Kidney (tissue), 14 donors: Measurements from ENCODE around the gene ACO2. TPM values are rescaled to one million over a fixed set of nuclear protein-coding genes. Genes with fewer than 3 reads are reported as not detected.

Experiments used
- DNase-seq, 5 donors: peaks; one replicate each; pipeline ENCODE4 v3.0.0-alpha.2; 2013 to 2020
- FAIRE-seq: peaks from 2 replicates; lab custom pipeline; 2012; peaks lifted over from hg19 to GRCh38; lab: Jason Lieb, UNC
- H3K27ac ChIP-seq, 2 donors: one replicate each; pipeline ENCODE4 v1.7.0; 2013; ENCODE audit warnings: low read depth in 2 of 2, low read length in 2 of 2, inconsistent platforms in 1 of 2
- H3K27me3 ChIP-seq: one replicate; pipeline ENCODE4 v1.7.1; 2013; ENCODE audit warnings: low read length, inconsistent platforms; ENCODE audit not compliant: control insufficient read depth, insufficient read depth
- H3K36me3 ChIP-seq, 3 donors: one replicate each; pipeline versions ENCODE4 v1.7.0 to v1.7.1; 2013; ENCODE audit warnings: low read length in 3 of 3, control low read depth in 1 of 3, inconsistent platforms in 1 of 3; ENCODE audit not compliant: insufficient read depth in 3 of 3, control insufficient read depth in 2 of 3
- H3K4me1 ChIP-seq, 3 donors: one replicate each; pipeline versions ENCODE4 v1.7.0 to v1.7.1; 2013; ENCODE audit warnings: low read length in 3 of 3, inconsistent platforms in 1 of 3, low read depth in 1 of 3; ENCODE audit not compliant: control insufficient read depth in 2 of 3, insufficient read depth in 2 of 3
- H3K4me3 ChIP-seq, 3 donors: one replicate each; pipeline versions ENCODE4 v1.7.0 to v1.8.1; 2013; ENCODE audit warnings: low read length in 3 of 3, control low read depth in 1 of 3, inconsistent platforms in 1 of 3
- H3K9ac ChIP-seq, 3 donors: one replicate each; pipeline versions ENCODE4 v1.7.0 to v1.7.1; 2013; ENCODE audit warnings: low read length in 3 of 3, control low read depth in 1 of 3, inconsistent platforms in 1 of 3
- H3K9me3 ChIP-seq, 3 donors: one replicate each; pipeline versions ENCODE4 v1.7.0 to v1.7.1; 2013; ENCODE audit warnings: low read length in 3 of 3, control low read depth in 1 of 3, inconsistent platforms in 1 of 3; ENCODE audit not compliant: control insufficient read depth in 2 of 3, insufficient read depth in 1 of 3
- intact Hi-C: fragments of 100-400 bp; cut with DNase I; formaldehyde crosslinking; loops from one replicate; pipeline ENCODE4 v1.11.1; 2022
- polyA plus RNA-seq: library from polyadenylated mRNA; stranded (reverse); fragments of 350-450 nt; fragmentation: Illumina TruSeq; extraction: RNeasy Lipid Tissue Mini Kit (QIAGEN cat#74804); gene quantifications from one replicate; pipeline ENCODE4 v1.2.3, GENCODE V29; 2014; ENCODE audit warnings: low read depth, low replicate concordance; ENCODE audit not compliant: insufficient read depth
- total RNA-seq: library from RNA; stranded (reverse); fragmentation: NEBNext Ultra II Directional; extraction: Animal tissue kit (Norgen Biotek cat#: 25700); gene quantifications from one replicate; pipeline ENCODE4 v1.2.1, GENCODE V29; 2021
- TF ChIP-seq, protein P1 (sequence below): IDR thresholded peaks from 3 replicates; pipeline ENCODE4 v1.5.1; 2012; ENCODE audit warnings: mild to moderate bottlenecking, moderate library complexity, borderline replicate concordance; ENCODE audit not compliant: insufficient read depth; ENCODE audit errors: extremely low read depth
- donor health status: control.
- donor health status: control.
- donor health status: control.
- donor health status: control.
- donor health status: control.
- donor health status: DM: yes; HTN: yes; CAD: no.
- donor health status: Normal renal cell carcinoma (clear cell type).

Gene ACO2
- total and polyA plus RNA-seq, 2 donors from 2014 or later: 119 to 262 TPM

- intact Hi-C loops: loop anchor here (5.0 kb wide), 1 partner anchor 115 kb away; no protein-coding TSS in a partner anchor
- Histone ChIP-seq H3K9me3 (no peaks in the 10 kb centered on the region), H3K4me3 (no peak overlapping the region), H3K4me1 (peaks cover 0 to 18% (median 3%) of the 10 kb centered on the region in 3 donors), H3K9ac (no peak overlapping the region), H3K36me3 (peaks cover 0 to 66% (median 41%) of the 10 kb centered on the region in 3 donors), H3K27ac (peak overlapping the region; percentile 1 to 7), H3K27me3 (no peaks in the 10 kb centered on the region)
- peak; percentile 69 to 78 (median 74) for DNase-seq
- no peak for FAIRE-seq
- TF ChIP-seq, protein P1, sequence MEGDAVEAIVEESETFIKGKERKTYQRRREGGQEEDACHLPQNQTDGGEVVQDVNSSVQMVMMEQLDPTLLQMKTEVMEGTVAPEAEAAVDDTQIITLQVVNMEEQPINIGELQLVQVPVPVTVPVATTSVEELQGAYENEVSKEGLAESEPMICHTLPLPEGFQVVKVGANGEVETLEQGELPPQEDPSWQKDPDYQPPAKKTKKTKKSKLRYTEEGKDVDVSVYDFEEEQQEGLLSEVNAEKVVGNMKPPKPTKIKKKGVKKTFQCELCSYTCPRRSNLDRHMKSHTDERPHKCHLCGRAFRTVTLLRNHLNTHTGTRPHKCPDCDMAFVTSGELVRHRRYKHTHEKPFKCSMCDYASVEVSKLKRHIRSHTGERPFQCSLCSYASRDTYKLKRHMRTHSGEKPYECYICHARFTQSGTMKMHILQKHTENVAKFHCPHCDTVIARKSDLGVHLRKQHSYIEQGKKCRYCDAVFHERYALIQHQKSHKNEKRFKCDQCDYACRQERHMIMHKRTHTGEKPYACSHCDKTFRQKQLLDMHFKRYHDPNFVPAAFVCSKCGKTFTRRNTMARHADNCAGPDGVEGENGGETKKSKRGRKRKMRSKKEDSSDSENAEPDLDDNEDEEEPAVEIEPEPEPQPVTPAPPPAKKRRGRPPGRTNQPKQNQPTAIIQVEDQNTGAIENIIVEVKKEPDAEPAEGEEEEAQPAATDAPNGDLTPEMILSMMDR: peak; percentile 86
Measured at GRCh38 chr22:41517172-41518047, 48.5 kb downstream of the ACO2 start.

GRCh38 chr22:41518048-41518347 is 49.1 kb downstream of the ACO2 start:
- Histone ChIP-seq H3K4me3 (no peak overlapping the region), H3K27ac (peak overlapping the region in 1 of 2 donors; percentile 1), H3K9ac (no peak overlapping the region), H3K27me3 (no peaks in the 10 kb centered on the region), H3K9me3 (no peaks in the 10 kb centered on the region), H3K4me1 (peaks cover 0 to 12% (median 5%) of the 10 kb centered on the region in 3 donors), H3K36me3 (peaks cover 0 to 72% (median 38%) of the 10 kb centered on the region in 3 donors)
- DNase-seq (no peak), FAIRE-seq (no peak)
- intact Hi-C loops: loop anchor here (5.0 kb wide), 1 partner anchor 116 kb away; no protein-coding TSS in a partner anchor
- TF ChIP-seq, protein P1: no peak

DNA sequence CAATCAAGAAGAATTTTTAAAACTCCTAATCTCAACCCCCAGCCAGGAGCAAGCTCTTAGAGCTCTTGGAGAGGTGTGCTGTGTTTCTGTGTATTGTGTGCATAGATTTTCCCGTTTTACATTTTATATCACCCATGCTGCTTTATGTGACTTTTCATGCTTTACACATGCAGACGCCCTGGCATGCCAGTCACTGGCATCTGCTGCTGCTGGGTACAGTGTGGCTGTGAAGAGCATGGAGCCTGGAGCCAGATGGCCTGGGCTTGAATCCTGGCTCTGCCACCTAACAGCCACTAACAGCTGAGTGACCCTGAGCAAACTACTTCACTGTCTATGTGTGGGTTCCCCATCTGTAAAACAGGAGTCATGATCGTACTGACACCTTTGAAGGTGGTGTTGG is 52.2 kb downstream of the ACO2 start:
- no peak overlapping the region for H3K9ac ChIP-seq

More for the DNA sequence above, 52.2 kb downstream of the ACO2 start:
- no peaks in the 10 kb centered on the region for H3K27me3 ChIP-seq
- intact Hi-C loops: no loop called here
- FAIRE-seq (no peak), DNase-seq (no peak)
- H3K27ac ChIP-seq: no peak overlapping the region
- H3K9me3 ChIP-seq: no peaks in the 10 kb centered on the region
- peaks cover 0 to 76% (median 29%) of the 10 kb centered on the region in 3 donors for H3K36me3 ChIP-seq
- H3K4me3 ChIP-seq: no peak overlapping the region
- peaks cover 0 to 32% (median 17%) of the 10 kb centered on the region in 3 donors for H3K4me1 ChIP-seq
- TF ChIP-seq, protein P1: no peak
